HEK293T (cell line): ENCODE measurements around the gene TTC17.

Experiments
- CTCF ChIA-PET: fragments of 350-600 bp; formaldehyde crosslinking; extraction: SDS; loops from one replicate; lab custom pipeline; 2021; ENCODE audit warnings: antibody characterized with exemption, inconsistent platforms; lab: Yijun Ruan, JAX
- POLR2A ChIA-PET: fragments of 350-600 bp; formaldehyde crosslinking; extraction: SDS; loops from one replicate; lab custom pipeline; 2020; ENCODE audit warnings: antibody characterized with exemption, inconsistent platforms; lab: Yijun Ruan, JAX
- DNase-seq: peaks from one replicate; pipeline ENCODE4 v3.0.0; 2012; ENCODE audit warnings: mixed read lengths; ENCODE audit errors: extremely low spot score
- ARNT ChIP-seq: fragments of 450-650 bp; IDR thresholded peaks from 2 replicates; pipeline ENCODE4 v1.6.1; 2017; ENCODE audit warnings: mild to moderate bottlenecking
- BHLHE40 ChIP-seq: fragments of 450-650 bp; IDR thresholded peaks from 2 replicates; pipeline ENCODE4 v1.6.1; 2016; ENCODE audit warnings: mild to moderate bottlenecking, moderate library complexity, borderline replicate concordance
- CTBP1 ChIP-seq: fragments of 450-650 bp; IDR thresholded peaks from 2 replicates; pipeline ENCODE4 v1.6.1; 2016; ENCODE audit warnings: borderline replicate concordance
- ELF4 ChIP-seq: fragments of 450-650 bp; IDR thresholded peaks from 2 replicates; pipeline ENCODE4 v1.6.1; 2017; ENCODE audit warnings: antibody characterized with exemption
- FOXA1 ChIP-seq: fragments of 450-650 bp; IDR thresholded peaks from 2 replicates; pipeline ENCODE4 v1.6.1; 2016; ENCODE audit warnings: mild to moderate bottlenecking
- FOXK2 ChIP-seq: fragments of 450-650 bp; IDR thresholded peaks from 2 replicates; pipeline ENCODE4 v1.6.1; 2016; ENCODE audit warnings: mild to moderate bottlenecking
- FOXM1 ChIP-seq: fragments of 450-650 bp; IDR thresholded peaks from 2 replicates; pipeline ENCODE4 v1.6.1; 2017; ENCODE audit warnings: mild to moderate bottlenecking, borderline replicate concordance
- HDGF ChIP-seq: fragments of 450-650 bp; IDR thresholded peaks from 2 replicates; pipeline ENCODE4 v1.6.1; 2017; ENCODE audit warnings: antibody characterized with exemption, borderline replicate concordance
- L3MBTL2 ChIP-seq: fragments of 450-650 bp; conservative IDR thresholded peaks from 2 replicates; pipeline ENCODE4 v1.6.1; 2016; ENCODE audit warnings: mild to moderate bottlenecking
- LEF1 ChIP-seq: fragments of 450-650 bp; IDR thresholded peaks from 2 replicates; pipeline ENCODE4 v1.6.1; 2017; ENCODE audit warnings: mild to moderate bottlenecking, borderline replicate concordance
- NFRKB ChIP-seq: fragments of 450-650 bp; IDR thresholded peaks from 2 replicates; pipeline ENCODE4 v1.6.1; 2016; ENCODE audit warnings: mild to moderate bottlenecking, moderate library complexity
- SP1 ChIP-seq: fragments of 450-650 bp; IDR thresholded peaks from 2 replicates; pipeline ENCODE4 v1.6.1; 2017
- SUZ12 ChIP-seq: fragments of 450-650 bp; IDR thresholded peaks from 2 replicates; pipeline ENCODE4 v1.6.1; 2016; ENCODE audit warnings: mild to moderate bottlenecking
- TARDBP ChIP-seq: fragments of 450-650 bp; IDR thresholded peaks from 2 replicates; pipeline ENCODE4 v1.6.1; 2016
- ZNF384 ChIP-seq: fragments of 450-650 bp; IDR thresholded peaks from 2 replicates; pipeline ENCODE4 v1.6.1; 2016
- TF ChIP-seq, protein P1 (sequence below): fragments of 450-650 bp; IDR thresholded peaks from 2 replicates; pipeline ENCODE4 v1.6.1; 2016

TTC17 gene

DNA sequence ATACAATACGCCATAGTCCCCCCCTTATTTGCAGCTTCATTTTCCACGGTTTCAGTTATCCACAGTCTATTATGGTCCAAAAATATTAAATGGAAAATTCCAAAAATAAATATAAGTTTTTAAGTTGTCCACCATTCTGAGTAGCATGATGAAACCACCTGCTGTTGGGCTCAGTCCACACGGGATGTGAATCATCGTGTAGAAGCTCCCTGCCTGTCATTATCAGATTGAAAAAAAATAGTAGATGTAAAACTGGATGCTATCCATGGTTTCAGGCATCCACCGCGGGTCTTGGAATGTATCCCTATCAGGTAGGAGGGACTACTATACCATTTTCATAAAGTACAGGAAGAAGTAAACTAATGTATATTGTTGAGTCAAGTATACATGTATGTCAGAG, 127.4 kb downstream of the TTC17 start:
- no peak for TF ChIP-seq FOXK2
- no peak for TF ChIP-seq LEF1
- no peak for TF ChIP-seq SUZ12
- no peak for TF ChIP-seq TARDBP
- TF ChIP-seq ELF4: no peak
- TF ChIP-seq SP1: no peak
- no peak for TF ChIP-seq HDGF
- no peak for TF ChIP-seq L3MBTL2
- TF ChIP-seq FOXM1: no peak
- no peak for TF ChIP-seq ZNF384
- no peak for TF ChIP-seq CTBP1
- TF ChIP-seq ARNT: no peak
- TF ChIP-seq, protein P1, sequence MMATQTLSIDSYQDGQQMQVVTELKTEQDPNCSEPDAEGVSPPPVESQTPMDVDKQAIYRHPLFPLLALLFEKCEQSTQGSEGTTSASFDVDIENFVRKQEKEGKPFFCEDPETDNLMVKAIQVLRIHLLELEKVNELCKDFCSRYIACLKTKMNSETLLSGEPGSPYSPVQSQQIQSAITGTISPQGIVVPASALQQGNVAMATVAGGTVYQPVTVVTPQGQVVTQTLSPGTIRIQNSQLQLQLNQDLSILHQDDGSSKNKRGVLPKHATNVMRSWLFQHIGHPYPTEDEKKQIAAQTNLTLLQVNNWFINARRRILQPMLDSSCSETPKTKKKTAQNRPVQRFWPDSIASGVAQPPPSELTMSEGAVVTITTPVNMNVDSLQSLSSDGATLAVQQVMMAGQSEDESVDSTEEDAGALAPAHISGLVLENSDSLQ: no peak
- TF ChIP-seq NFRKB: no peak
- TF ChIP-seq BHLHE40: no peak
- no peak for TF ChIP-seq FOXA1
- ChIA-PET POLR2A (no interaction called here), CTCF (no interaction called here)
- no peak for DNase-seq

DNA sequence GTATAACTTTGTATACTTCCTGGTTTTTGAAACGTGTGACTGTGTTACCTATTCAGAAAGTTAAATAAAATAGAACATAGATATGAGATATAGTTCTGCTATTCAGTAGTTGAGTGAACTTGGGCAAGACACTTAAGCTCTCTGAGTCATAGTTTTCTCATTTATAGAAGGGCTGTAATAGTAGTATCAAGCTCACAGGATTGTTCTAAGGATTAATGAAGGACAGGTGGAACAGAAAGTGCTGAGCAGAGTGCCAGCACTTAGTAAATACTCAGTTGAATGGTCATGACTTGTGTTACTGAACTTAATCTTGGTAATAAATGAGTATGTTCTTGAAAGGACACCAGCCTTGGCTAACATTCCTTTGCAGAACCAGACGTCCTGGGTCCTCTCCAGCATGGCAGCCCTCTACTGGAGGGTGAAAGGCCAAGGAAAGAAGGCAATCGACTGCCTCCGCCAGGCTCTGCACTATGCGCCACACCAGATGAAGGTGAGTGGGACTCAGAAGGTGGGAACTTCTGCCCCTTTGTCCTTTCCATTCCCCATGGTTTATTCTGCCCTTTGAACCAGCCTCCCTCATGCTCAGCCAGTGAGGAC, 131.2 kb downstream of the TTC17 start:
- DNase-seq: no peak
- ChIA-PET POLR2A (no interaction called here), CTCF (interaction anchor here (0.7 kb wide), 1 partner anchor 10 kb away, joined by 7 read pairs; no protein-coding TSS in a partner anchor)
- TF ChIP-seq FOXK2: no peak
- no peak for TF ChIP-seq FOXM1
- TF ChIP-seq BHLHE40: no peak
- TF ChIP-seq NFRKB: no peak
- TF ChIP-seq ELF4: no peak
- no peak for TF ChIP-seq LEF1
- TF ChIP-seq TARDBP: no peak
- no peak for TF ChIP-seq SP1
- TF ChIP-seq L3MBTL2: no peak
- TF ChIP-seq ARNT: no peak
- TF ChIP-seq HDGF: no peak
- TF ChIP-seq CTBP1: no peak
- TF ChIP-seq FOXA1: no peak

DNA sequence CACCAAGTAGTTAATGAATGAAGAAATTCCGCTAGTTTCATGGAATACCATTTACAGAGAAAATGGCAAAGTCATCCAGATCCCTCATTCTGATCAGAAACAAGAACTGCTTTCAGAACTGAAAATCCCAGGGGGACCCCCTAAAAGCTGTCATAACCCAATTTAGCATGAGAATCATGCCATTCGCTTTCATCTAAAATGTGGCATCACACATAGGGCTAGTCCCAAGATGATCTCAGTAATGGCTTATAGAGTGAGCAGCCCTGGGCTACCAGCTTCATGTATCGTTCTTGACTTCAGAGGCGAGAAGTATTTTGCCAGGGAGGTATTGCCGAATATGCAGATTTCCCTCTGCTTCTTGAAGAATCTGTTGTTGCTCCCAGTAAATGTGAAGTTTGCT, 134.0 kb downstream of the TTC17 start:
- CTCF ChIA-PET: no interaction called here

GRCh38 chr11:43493431-43493830, 134.7 kb downstream of the TTC17 start:
- DNase-seq: no peak
- POLR2A ChIA-PET: no interaction called here
- CTCF ChIA-PET: no interaction called here

More for the DNA sequence above, 134.0 kb downstream of the TTC17 start:
- TF ChIP-seq ZNF384 (no peak), CTBP1 (no peak), HDGF (no peak), NFRKB (no peak), ARNT (no peak)
- no peak for DNase-seq
- POLR2A ChIA-PET: no interaction called here

DNA sequence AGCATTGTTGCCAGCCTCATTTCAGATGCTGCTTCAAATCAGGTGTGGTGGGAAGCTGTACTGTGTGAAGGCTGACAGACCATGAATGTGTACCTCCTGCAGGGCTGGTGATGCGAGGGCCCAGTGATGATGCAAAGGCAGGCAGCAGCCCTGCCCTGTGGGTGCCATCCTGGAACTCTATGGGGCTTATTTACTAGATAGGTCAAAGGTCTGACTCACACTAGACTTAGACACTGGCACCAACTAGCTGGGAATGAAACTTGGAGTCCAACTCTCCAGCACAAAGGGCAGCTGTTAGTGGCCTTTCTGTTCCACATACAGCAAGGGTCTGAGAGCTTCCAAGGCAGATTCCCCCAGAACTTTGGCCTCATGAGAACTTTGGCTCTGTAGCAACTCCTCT, 138.4 kb downstream of the TTC17 start:
- CTCF ChIA-PET: no interaction called here
- TF ChIP-seq TARDBP (no peak), ZNF384 (no peak), SP1 (no peak), HDGF (no peak), CTBP1 (no peak), SUZ12 (no peak), BHLHE40 (no peak), FOXM1 (no peak), ELF4 (no peak), FOXK2 (no peak), LEF1 (no peak), ARNT (no peak), L3MBTL2 (no peak), FOXA1 (no peak), NFRKB (no peak)
- TF ChIP-seq, protein P1: no peak
- no peak for DNase-seq
- POLR2A ChIA-PET: no interaction called here

More at GRCh38 chr11:43493431-43493830, 134.7 kb downstream of the TTC17 start:
- TF ChIP-seq ELF4 (no peak), ZNF384 (no peak), SUZ12 (no peak), L3MBTL2 (no peak), FOXK2 (no peak), CTBP1 (no peak), HDGF (no peak), LEF1 (no peak), BHLHE40 (no peak), FOXM1 (no peak), TARDBP (no peak), FOXA1 (no peak), ARNT (no peak), SP1 (no peak), NFRKB (no peak)
- TF ChIP-seq, protein P1: no peak

DNA sequence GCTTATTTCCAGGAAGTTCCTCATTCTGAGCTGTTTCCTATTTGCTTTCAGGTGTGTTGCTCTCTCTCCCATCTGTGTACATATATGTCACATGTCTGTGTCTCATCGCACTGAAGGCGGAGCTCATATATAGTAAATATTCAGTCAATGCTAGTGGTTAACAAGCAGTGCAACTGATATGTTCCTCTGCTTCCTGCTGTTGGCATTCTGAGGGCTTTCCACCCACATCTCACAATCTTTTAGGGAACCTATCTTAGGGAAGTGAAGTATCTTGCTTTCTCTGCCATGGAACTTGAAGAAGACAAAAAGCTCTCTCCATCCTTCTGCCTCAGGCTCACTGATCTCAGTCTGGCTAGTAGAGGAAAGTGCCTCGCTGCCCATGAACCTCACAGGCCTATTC, 139.8 kb downstream of the TTC17 start:
- DNase-seq: no peak
- no peak for TF ChIP-seq HDGF
- TF ChIP-seq SP1: no peak
- CTCF ChIA-PET: no interaction called here
- POLR2A ChIA-PET: no interaction called here
